Smooth muscle cell (in vitro differentiated cells): Measurements from ENCODE around the gene PTCH2. TPM values are rescaled to one million over a fixed set of nuclear protein-coding genes. Genes with fewer than 3 reads are reported as not detected.

Source experiments
- DNase-seq: peaks from one replicate; lab custom pipeline; 2025; ENCODE audit not compliant: unreplicated experiment; lab: John Stamatoyannopoulos, UW
- H2AFZ ChIP-seq: fragments of 200-600 bp; sonication (generic); 2 replicates; pipeline ENCODE4 v1.6.0; 2016; ENCODE audit warnings: antibody characterized with exemption, low read depth, mild to moderate bottlenecking
- H3F3A ChIP-seq: fragments of 200-600 bp; sonication (generic); 2 replicates; pipeline ENCODE4 v1.6.0; 2017; ENCODE audit warnings: antibody characterized with exemption, low read depth
- H3K27ac ChIP-seq: fragments of 200-600 bp; sonication (generic); 2 replicates; pipeline ENCODE4 v1.5.1; 2016; ENCODE audit warnings: low read depth, mild to moderate bottlenecking
- H3K27me3 ChIP-seq: fragments of 200-600 bp; sonication (generic); 2 replicates; pipeline ENCODE4 v1.6.1; 2016; ENCODE audit warnings: low read depth, mild to moderate bottlenecking
- H3K36me3 ChIP-seq: fragments of 200-600 bp; sonication (generic); 2 replicates; pipeline ENCODE4 v1.5.1; 2016; ENCODE audit warnings: low read depth
- H3K4me1 ChIP-seq: fragments of 200-600 bp; sonication (generic); 2 replicates; pipeline ENCODE4 v1.5.1; 2016; ENCODE audit warnings: low read depth
- H3K4me2 ChIP-seq: fragments of 200-600 bp; sonication (generic); 2 replicates; pipeline ENCODE4 v1.6.0; 2016; ENCODE audit warnings: mild to moderate bottlenecking
- H3K4me3 ChIP-seq: fragments of 200-600 bp; sonication (generic); 2 replicates; pipeline ENCODE4 v1.5.1; 2016; ENCODE audit warnings: mild to moderate bottlenecking
- H3K79me2 ChIP-seq: fragments of 200-600 bp; sonication (generic); 2 replicates; pipeline ENCODE4 v1.6.0; 2016; ENCODE audit warnings: low read depth, mild to moderate bottlenecking
- H3K9ac ChIP-seq: fragments of 200-600 bp; sonication (generic); 2 replicates; pipeline ENCODE4 v1.6.0; 2016; ENCODE audit warnings: low read depth
- H3K9me3 ChIP-seq: fragments of 200-600 bp; sonication (generic); replicated peaks from 2 replicates; pipeline ENCODE4 v1.5.1; 2016; ENCODE audit warnings: low read depth
- H4K20me1 ChIP-seq: fragments of 200-600 bp; sonication (generic); 2 replicates; pipeline ENCODE4 v1.6.0; 2016; ENCODE audit warnings: low read depth
- WGBS: methylation state at CpG from one replicate; pipeline ENCODE4 v1.1.7; 2016; ENCODE audit warnings: low lambda C conversion rate; 5-methylcytosine and 5-hydroxymethylcytosine counted together
- polyA plus RNA-seq: library from polyadenylated mRNA; unstranded; fragments of >200 nt; fragmentation: Nextera tagmentation; extraction: Ambion mirVana; gene quantifications from 2 replicates; pipeline ENCODE4 v1.2.1, GENCODE V29; 2016
- total RNA-seq: library from RNA; depleted of rRNA; stranded (reverse); fragments of >200 nt; gene quantifications from 2 replicates; pipeline ENCODE4 v1.2.3, GENCODE V29; 2014
- TF ChIP-seq, protein P1 (sequence below): fragments of 200-600 bp; sonication (generic); IDR thresholded peaks from 2 replicates; pipeline ENCODE4 v1.5.1; 2017; ENCODE audit warnings: borderline replicate concordance, mild to moderate bottlenecking, antibody characterized with exemption; ENCODE audit not compliant: insufficient read depth, poor library complexity, severe bottlenecking

Gene PTCH2
- total and polyA plus RNA-seq, 2 experiments from 2014 or later = 0.43 TPM; not detected in 1

DNA sequence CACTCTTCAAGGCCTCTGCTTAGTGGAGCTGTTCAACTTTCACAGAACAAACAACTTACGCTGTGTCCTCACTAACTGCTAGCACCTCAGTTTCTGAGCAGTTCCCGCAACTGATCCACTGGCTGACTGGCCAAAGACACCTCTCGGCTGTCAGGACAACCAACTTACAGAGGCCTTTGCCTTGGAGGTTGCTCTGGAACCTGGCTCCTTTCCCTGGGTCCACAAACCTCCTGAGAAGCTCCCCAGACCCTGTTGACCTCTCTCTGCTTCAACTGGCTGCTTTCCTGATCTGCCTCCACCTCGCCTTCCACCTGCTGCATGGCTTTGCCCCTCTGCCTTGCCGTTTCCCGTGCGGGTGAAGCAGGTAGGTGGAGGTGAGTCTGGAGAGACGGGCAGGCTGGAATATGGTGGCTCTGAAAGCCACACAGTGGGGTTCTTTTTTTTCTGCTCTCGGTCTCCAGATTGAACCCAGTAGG is 21.8 kb downstream of the PTCH2 start:
- Histone ChIP-seq H3K79me2 (no peaks in the 10 kb centered on the region), H3K9me3 (no peaks in the 10 kb centered on the region), H4K20me1 (no peaks in the 10 kb centered on the region), H3K4me3 (no peak overlapping the region), H3K4me2 (no peak overlapping the region), H3K36me3 (no peaks in the 10 kb centered on the region), H3K4me1 (peaks cover 15% of the 10 kb centered on the region), H3K27ac (no peak overlapping the region), H3K27me3 (no peaks in the 10 kb centered on the region), H2AFZ (no peak overlapping the region), H3F3A (peaks cover 11% of the 10 kb centered on the region), H3K9ac (no peak overlapping the region)
- TF ChIP-seq, protein P1, sequence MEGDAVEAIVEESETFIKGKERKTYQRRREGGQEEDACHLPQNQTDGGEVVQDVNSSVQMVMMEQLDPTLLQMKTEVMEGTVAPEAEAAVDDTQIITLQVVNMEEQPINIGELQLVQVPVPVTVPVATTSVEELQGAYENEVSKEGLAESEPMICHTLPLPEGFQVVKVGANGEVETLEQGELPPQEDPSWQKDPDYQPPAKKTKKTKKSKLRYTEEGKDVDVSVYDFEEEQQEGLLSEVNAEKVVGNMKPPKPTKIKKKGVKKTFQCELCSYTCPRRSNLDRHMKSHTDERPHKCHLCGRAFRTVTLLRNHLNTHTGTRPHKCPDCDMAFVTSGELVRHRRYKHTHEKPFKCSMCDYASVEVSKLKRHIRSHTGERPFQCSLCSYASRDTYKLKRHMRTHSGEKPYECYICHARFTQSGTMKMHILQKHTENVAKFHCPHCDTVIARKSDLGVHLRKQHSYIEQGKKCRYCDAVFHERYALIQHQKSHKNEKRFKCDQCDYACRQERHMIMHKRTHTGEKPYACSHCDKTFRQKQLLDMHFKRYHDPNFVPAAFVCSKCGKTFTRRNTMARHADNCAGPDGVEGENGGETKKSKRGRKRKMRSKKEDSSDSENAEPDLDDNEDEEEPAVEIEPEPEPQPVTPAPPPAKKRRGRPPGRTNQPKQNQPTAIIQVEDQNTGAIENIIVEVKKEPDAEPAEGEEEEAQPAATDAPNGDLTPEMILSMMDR = no peak
- no peak for DNase-seq
- 94% methylated on average over 9 of the region's 9 CpGs for WGBS

GRCh38 chr1:44820328-44821239 is 22.5 kb downstream of the PTCH2 start:
- 42% methylated on average over 25 of the region's 25 CpGs for WGBS
- Histone ChIP-seq H3K36me3 (no peaks in the 10 kb centered on the region), H2AFZ (no peak overlapping the region), H4K20me1 (no peaks in the 10 kb centered on the region), H3K4me2 (peak overlapping the region; percentile 78), H3K4me1 (peaks cover 15% of the 10 kb centered on the region), H3F3A (peaks cover 15% of the 10 kb centered on the region), H3K4me3 (peak overlapping the region; percentile 39), H3K27ac (peak overlapping the region; percentile 71), H3K79me2 (no peaks in the 10 kb centered on the region), H3K9ac (peak overlapping the region; percentile 80), H3K9me3 (no peaks in the 10 kb centered on the region), H3K27me3 (no peaks in the 10 kb centered on the region)
- DNase-seq = no peak
- TF ChIP-seq, protein P1 = no peak

GRCh38 chr1:44819608-44820327 is 23.3 kb downstream of the PTCH2 start:
- DNase-seq = no peak
- Histone ChIP-seq H3K36me3 (no peaks in the 10 kb centered on the region), H3K4me2 (peak overlapping the region; percentile 78), H3K27ac (peak overlapping the region; percentile 71), H3K9me3 (no peaks in the 10 kb centered on the region), H4K20me1 (no peaks in the 10 kb centered on the region), H3K27me3 (no peaks in the 10 kb centered on the region), H3K4me3 (peak overlapping the region; percentile 39), H3F3A (peaks cover 19% of the 10 kb centered on the region), H3K4me1 (peaks cover 15% of the 10 kb centered on the region), H2AFZ (no peak overlapping the region), H3K9ac (peak overlapping the region; percentile 80), H3K79me2 (no peaks in the 10 kb centered on the region)
- 2% methylated on average over 33 of the region's 33 CpGs for WGBS
- TF ChIP-seq, protein P1 = no peak
